Thymus (tissue), 14 donors: ENCODE measurements around the gene CDHR4. TPM values are rescaled to one million over a fixed set of nuclear protein-coding genes. Genes with fewer than 3 reads are reported as not detected.

Experiments
- DNase-seq, 9 donors: peaks; one replicate each; pipeline ENCODE4 v3.0.0-alpha.2; 2013; ENCODE audit warnings: low spot score in 9 of 9, low read depth in 6 of 9, missing footprints in 1 of 9
- H3K27ac ChIP-seq, 2 donors: one replicate each; pipeline ENCODE4 v1.5.1; 2013; ENCODE audit warnings: control low read depth in 1 of 2, low read depth in 1 of 2, low read length in 1 of 2, mild to moderate bottlenecking in 1 of 2, moderate library complexity in 1 of 2
- H3K27me3 ChIP-seq, 2 donors: one replicate each; pipeline ENCODE4 v1.5.1; 2013; ENCODE audit warnings: low read length in 1 of 2; ENCODE audit not compliant: control insufficient read depth in 2 of 2, insufficient read depth in 1 of 2
- H3K36me3 ChIP-seq, 2 donors: one replicate each; pipeline ENCODE4 v1.5.1; 2013; ENCODE audit warnings: low read length in 1 of 2, mild to moderate bottlenecking in 1 of 2, moderate library complexity in 1 of 2; ENCODE audit not compliant: control insufficient read depth in 2 of 2, insufficient read depth in 2 of 2
- H3K4me1 ChIP-seq, 2 donors: one replicate each; pipeline ENCODE4 v1.5.1; 2013; ENCODE audit warnings: low read length in 2 of 2; ENCODE audit not compliant: control insufficient read depth in 2 of 2, insufficient read depth in 2 of 2
- H3K4me3 ChIP-seq, 2 donors: one replicate each; pipeline ENCODE4 v1.5.1; 2013; ENCODE audit warnings: low read length in 2 of 2, control low read depth in 1 of 2, mild to moderate bottlenecking in 1 of 2
- H3K9me3 ChIP-seq, 2 donors: one replicate each; pipeline ENCODE4 v1.5.1; 2013; ENCODE audit warnings: low read length in 1 of 2, mild to moderate bottlenecking in 1 of 2; ENCODE audit not compliant: control insufficient read depth in 2 of 2, insufficient read depth in 1 of 2
- WGBS: extraction: QIAGEN DNeasy Blood & Tissue Kit; methylation state at CpG from one replicate; pipeline ENCODE4 v1.1.7; 2013; 5-methylcytosine and 5-hydroxymethylcytosine counted together
- long read RNA-seq, 10 donors: transcript quantifications; one replicate each; lab custom pipeline, GENCODE V29; 2026
- polyA plus RNA-seq: library from polyadenylated mRNA; stranded (reverse); fragments of 200-250 nt; gene quantifications from one replicate; pipeline ENCODE4 v1.2.3, GENCODE V29; 2013
- total RNA-seq: library from RNA; stranded (reverse); fragments of 120-200 nt; gene quantifications from one replicate; pipeline ENCODE4 v1.2.4, GENCODE V29; 2013
- donor health status: healthy.

The CDHR4 gene
- total RNA-seq (not detected), polyA plus RNA-seq (0.18 TPM)
- long read RNA-seq, donor 1 = 0 reads
- long read RNA-seq, donor 2 = 0 reads
- long read RNA-seq, donor 3 = 0 reads
- long read RNA-seq, donor 4 = 0 reads
- long read RNA-seq, donor 5 = 0 reads
- long read RNA-seq, donor 6 = 0 reads
- long read RNA-seq, donor 7 = 0 reads
- long read RNA-seq, donor 8 = 0 reads
- long read RNA-seq, donor 9 = 0 reads
- long read RNA-seq, donor 10 = 0 reads

- peaks cover 4 to 32% of the 10 kb centered on the region in 2 donors for H3K27me3 ChIP-seq
- H3K9me3 ChIP-seq = peaks cover 0 to 7% of the 10 kb centered on the region in 2 donors
- no peak within 1 kb of the TSS for H3K27ac ChIP-seq
- peaks cover 0 to 19% of the 10 kb centered on the region in 2 donors for H3K4me1 ChIP-seq
- no peak for DNase-seq
- peaks cover 0 to 3% of the 10 kb centered on the region in 2 donors for H3K36me3 ChIP-seq
- H3K4me3 ChIP-seq = no peak within 1 kb of the TSS
- 93% methylated on average over 4 of the region's 4 CpGs for WGBS
Observed at GRCh38 chr3:49799761-49800160, at the start of gene CDHR4. Gene CDHR4, minus strand, starts transcription at chr3:49799873. Its CDS starts 61 bp downstream, at chr3:49799812.

GRCh38 chr3:49845694-49846093 is 46.0 kb upstream of the CDHR4 start:
- Histone ChIP-seq H3K27me3 (no peaks in the 10 kb centered on the region), H3K27ac (no peak overlapping the region), H3K9me3 (no peaks in the 10 kb centered on the region), H3K36me3 (peaks cover 24 to 38% of the 10 kb centered on the region in 2 donors), H3K4me3 (no peak overlapping the region), H3K4me1 (no peaks in the 10 kb centered on the region)
- 85% methylated on average over 3 of the region's 3 CpGs for WGBS
- DNase-seq = no peak

GRCh38 chr3:49844464-49845183 is 45.0 kb upstream of the CDHR4 start:
- H3K27ac ChIP-seq = no peak overlapping the region
- peaks cover 26 to 44% of the 10 kb centered on the region in 2 donors for H3K36me3 ChIP-seq
- no peaks in the 10 kb centered on the region for H3K9me3 ChIP-seq
- DNase-seq = no peak
- H3K4me3 ChIP-seq = no peak overlapping the region
- H3K4me1 ChIP-seq = no peaks in the 10 kb centered on the region
- no peaks in the 10 kb centered on the region for H3K27me3 ChIP-seq
- 84% methylated on average over 5 of the region's 5 CpGs for WGBS

GRCh38 chr3:49842843-49843517 is 43.3 kb upstream of the CDHR4 start:
- DNase-seq = no peak
- H3K27me3 ChIP-seq = no peaks in the 10 kb centered on the region
- no peaks in the 10 kb centered on the region for H3K4me1 ChIP-seq
- no peak overlapping the region for H3K27ac ChIP-seq
- no peak overlapping the region for H3K4me3 ChIP-seq
- WGBS = 98% methylated on average over 3 of the region's 3 CpGs
- H3K9me3 ChIP-seq = no peaks in the 10 kb centered on the region
- H3K36me3 ChIP-seq = peaks cover 26 to 49% of the 10 kb centered on the region in 2 donors

- H3K9me3 ChIP-seq = no peaks in the 10 kb centered on the region
- H3K4me3 ChIP-seq = no peak overlapping the region
- H3K36me3 ChIP-seq = peaks cover 23 to 43% of the 10 kb centered on the region in 2 donors
- H3K4me1 ChIP-seq = no peaks in the 10 kb centered on the region
- no peak for DNase-seq
- no peaks in the 10 kb centered on the region for H3K27me3 ChIP-seq
- H3K27ac ChIP-seq = no peak overlapping the region
- WGBS = 98% methylated on average over 7 of the region's 7 CpGs
Observed at GRCh38 chr3:49841806-49842205, 42.1 kb upstream of the CDHR4 start.

- H3K27ac ChIP-seq = no peak overlapping the region
- no peaks in the 10 kb centered on the region for H3K27me3 ChIP-seq
- peaks cover 22 to 43% of the 10 kb centered on the region in 2 donors for H3K36me3 ChIP-seq
- no peaks in the 10 kb centered on the region for H3K9me3 ChIP-seq
- DNase-seq = peak in 4 of 9 donors; percentile 17 to 51 (median 30)
- H3K4me3 ChIP-seq = no peak overlapping the region
- H3K4me1 ChIP-seq = no peaks in the 10 kb centered on the region
Observed at GRCh38 chr3:49841126-49841696, 41.5 kb upstream of the CDHR4 start.

- DNase-seq = no peak
- Histone ChIP-seq H3K4me3 (no peak overlapping the region), H3K4me1 (no peaks in the 10 kb centered on the region), H3K36me3 (peaks cover 14 to 40% of the 10 kb centered on the region in 2 donors), H3K27ac (no peak overlapping the region), H3K9me3 (no peaks in the 10 kb centered on the region), H3K27me3 (no peaks in the 10 kb centered on the region)
- 94% methylated on average over 2 of the region's 2 CpGs for WGBS
Observed at GRCh38 chr3:49840388-49840787, 40.7 kb upstream of the CDHR4 start.

- WGBS = 54% methylated on average over 6 of the region's 6 CpGs
- no peak overlapping the region for H3K27ac ChIP-seq
Observed at GRCh38 chr3:49839193-49839809, 39.6 kb upstream of the CDHR4 start.

More at GRCh38 chr3:49839193-49839809, 39.6 kb upstream of the CDHR4 start:
- Histone ChIP-seq H3K4me3 (no peak overlapping the region), H3K4me1 (no peaks in the 10 kb centered on the region), H3K27me3 (no peaks in the 10 kb centered on the region), H3K9me3 (no peaks in the 10 kb centered on the region), H3K36me3 (peaks cover 16 to 38% of the 10 kb centered on the region in 2 donors)
- peak; percentile 40 to 88 (median 74) for DNase-seq
